Heart left ventricle (tissue), 13 donors: Measurements from ENCODE around the gene SLC29A2.
A peak's percentile ranks its signal among the peaks of the same experiment; 100 is the strongest.

Experiments used
- CTCF ChIP-seq, 12 donors: fragments of 200-600 bp; sonication (generic) in 4 of 12; IDR thresholded peaks; one replicate each; pipeline versions ENCODE4 v1.5.0 to v1.8.0; 2018 to 2022; ENCODE audit warnings: antibody characterized with exemption in 12 of 12, mild to moderate bottlenecking in 5 of 12
- POLR2A ChIP-seq, 2 donors: fragments of 450-650 bp; IDR thresholded peaks; one replicate each; pipeline ENCODE4 v1.6.1; 2017; ENCODE audit warnings: antibody characterized with exemption in 2 of 2, mild to moderate bottlenecking in 2 of 2, moderate library complexity in 2 of 2
- donor health status: ischemic (EF 13 %, LVEDD 7.1; RV severe dilation, severe dysfunction).
- donor health status: DM: no; HTN: yes; CAD: no.
- donor health status: DM: no; HTN: no; CAD: no.
- donor health status: ischemic (EF 25% LVEDD 6.9; RV normal size, moderate dysfunction).
- donor health status: ischemic (EF 25% LVEDD 5.7; RV mildly dilated, moderate dysfunction).
- donor health status: ischemic (EF 35%, LVEDD 5.7; RV mildly dilated, moderate dysfunction).
- donor health status: nonischemic (EF 11% LVEDD 7.7; RV severe dilation, severe dysfunction).
- donor health status: DM: yes; HTN: yes; CAD: no.
- donor health status: PGD.
- donor health status: ischemic (EF 29% LVEDD 5.4; RV normal size, mild dysfunction).
- donor health status: nonischemic (EF 23%, LVEDD 6.1; RV moderate dilation, normal function).

- TF ChIP-seq POLR2A (IDR thresholded peaks at IDR 0.05) = no peak
- TF ChIP-seq CTCF (IDR thresholded peaks at IDR 0.05) = peak in 7 of 12 donors; percentile 39 to 58 (median 40)
These were observed 46.8 kb upstream of the SLC29A2 start for GRCh38 chr11:66418168-66418985.
